Spleen (tissue), 7 donors: Measurements from ENCODE around the gene TLR9.

Experiments
- POLR2AphosphoS5 ChIP-seq, 3 donors: sonication (generic); formaldehyde crosslinking; IDR thresholded peaks; one replicate each; pipeline ENCODE4 v1.5.1; 2017; ENCODE audit warnings: antibody characterized with exemption in 3 of 3
- TF ChIP-seq, protein P1 (sequence below), 11 experiments: fragments of 200-600 bp in 7 of 11; fragments of 450-650 bp in 4 of 11; sonication (generic) in 4 of 11; IDR thresholded peaks in 8 of 11; conservative IDR thresholded peaks in 3 of 11; 1 replicate in 7 of 11; 2 replicates in 4 of 11; pipeline versions ENCODE4 v1.4.0 to v1.8.0; 2016 to 2021; ENCODE audit warnings: antibody characterized with exemption in 11 of 11, inconsistent platforms in 4 of 11, mild to moderate bottlenecking in 1 of 11
- donor health status: DM: no; HTN: no; CAD: no; lungs with moderate emphysema.
- donor health status: DM: no; HTN: no; CAD: no.
- donor health status: DM: no; HTN: no; CAD: no.

DNA sequence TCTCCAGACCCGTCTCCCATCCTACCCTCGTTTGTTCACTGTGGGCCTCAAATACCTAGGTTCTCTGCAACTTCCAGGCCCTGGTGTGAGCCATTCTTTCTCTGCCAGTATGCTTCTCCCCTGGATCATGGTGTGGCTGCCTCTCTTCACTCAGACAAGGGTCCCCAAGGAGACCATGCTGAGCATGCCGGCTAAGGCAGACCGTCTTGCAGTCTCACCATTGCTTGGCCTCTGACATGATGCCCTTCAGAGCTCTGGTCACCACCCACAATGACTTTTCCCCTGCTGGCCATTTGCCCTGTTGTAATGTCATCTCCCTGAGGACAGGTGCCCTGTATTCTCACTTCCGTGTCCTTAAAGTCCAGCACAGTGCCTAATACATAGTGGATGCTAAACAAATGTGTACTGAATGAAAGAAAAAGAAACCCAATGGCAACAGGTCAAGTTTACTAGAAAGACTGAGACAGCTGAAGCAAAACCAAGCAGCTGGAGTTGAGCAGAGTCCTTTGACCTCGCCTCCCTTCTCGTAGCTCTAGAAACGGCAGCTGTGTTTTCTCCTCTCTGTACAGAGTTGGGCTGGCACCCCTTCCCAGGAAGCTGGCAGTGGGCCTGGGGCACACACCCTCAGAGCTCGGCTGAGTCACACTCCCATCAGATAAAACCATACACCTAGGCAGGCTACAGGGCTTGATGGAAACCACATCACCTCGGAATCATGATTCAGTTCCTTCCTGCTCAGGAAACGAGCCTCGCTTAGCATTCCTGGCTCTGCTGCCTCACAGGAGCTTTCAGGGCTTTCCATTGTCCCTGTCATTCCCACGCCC lies 8.6 kb downstream of the TLR9 start:
- TF ChIP-seq, protein P1, sequence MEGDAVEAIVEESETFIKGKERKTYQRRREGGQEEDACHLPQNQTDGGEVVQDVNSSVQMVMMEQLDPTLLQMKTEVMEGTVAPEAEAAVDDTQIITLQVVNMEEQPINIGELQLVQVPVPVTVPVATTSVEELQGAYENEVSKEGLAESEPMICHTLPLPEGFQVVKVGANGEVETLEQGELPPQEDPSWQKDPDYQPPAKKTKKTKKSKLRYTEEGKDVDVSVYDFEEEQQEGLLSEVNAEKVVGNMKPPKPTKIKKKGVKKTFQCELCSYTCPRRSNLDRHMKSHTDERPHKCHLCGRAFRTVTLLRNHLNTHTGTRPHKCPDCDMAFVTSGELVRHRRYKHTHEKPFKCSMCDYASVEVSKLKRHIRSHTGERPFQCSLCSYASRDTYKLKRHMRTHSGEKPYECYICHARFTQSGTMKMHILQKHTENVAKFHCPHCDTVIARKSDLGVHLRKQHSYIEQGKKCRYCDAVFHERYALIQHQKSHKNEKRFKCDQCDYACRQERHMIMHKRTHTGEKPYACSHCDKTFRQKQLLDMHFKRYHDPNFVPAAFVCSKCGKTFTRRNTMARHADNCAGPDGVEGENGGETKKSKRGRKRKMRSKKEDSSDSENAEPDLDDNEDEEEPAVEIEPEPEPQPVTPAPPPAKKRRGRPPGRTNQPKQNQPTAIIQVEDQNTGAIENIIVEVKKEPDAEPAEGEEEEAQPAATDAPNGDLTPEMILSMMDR (IDR thresholded peaks at IDR 0.05 in 8 of 11, conservative IDR thresholded peaks at IDR 0.05 in 3 of 11), result no peak
- TF ChIP-seq POLR2AphosphoS5 (IDR thresholded peaks at IDR 0.05), result peak in 2 of 3 donors; percentile 49 to 55
